Measurements from ENCODE around the gene QKI.
A peak's percentile ranks its signal among the peaks of the same experiment; 100 is the strongest.

QKI gene

GRCh38 chr6:163408352-163408991 is 6.0 kb upstream of the QKI start:
- Histone ChIP-seq H3K9me3 (ENCODE audit: low read length) (peaks cover 2% of the 10 kb centered on the region), H3K36me3 (ENCODE audit: insufficient read depth, low read length) (no peaks in the 10 kb centered on the region), H2AFZ (ENCODE audit: low read depth, low read length) (no peak overlapping the region), H3K4me3 (ENCODE audit: low read length) (no peak overlapping the region), H3K27me3 (ENCODE audit: insufficient read depth, low read length) (no peaks in the 10 kb centered on the region), H3K4me1 (ENCODE audit: insufficient read depth, low read length) (peaks cover 34% of the 10 kb centered on the region)

DNA sequence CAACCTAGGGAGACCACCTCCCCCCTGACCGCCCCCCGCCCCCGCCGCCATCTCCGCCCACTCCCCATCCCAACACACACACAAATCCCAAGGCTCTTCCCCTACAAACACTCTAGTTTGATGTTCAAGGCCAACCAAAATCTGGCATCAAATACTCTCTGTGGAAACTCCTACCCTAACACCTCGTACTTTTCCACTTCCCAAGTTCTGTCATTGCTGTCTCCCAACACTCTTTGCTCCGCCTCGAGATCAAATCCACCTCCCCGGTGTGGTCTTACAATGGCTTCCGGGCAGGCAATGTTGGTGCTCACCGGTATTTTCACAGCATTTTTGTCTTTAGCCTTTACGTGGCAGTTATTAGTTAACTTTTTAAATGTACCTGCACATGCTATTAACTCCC is 4.8 kb upstream of the QKI start:
- H3K9me3 ChIP-seq (ENCODE audit: low read length) = peaks cover 2% of the 10 kb centered on the region
- no peaks in the 10 kb centered on the region for H3K36me3 ChIP-seq (ENCODE audit: insufficient read depth, low read length)
- H2AFZ ChIP-seq (ENCODE audit: low read depth, low read length) = no peak overlapping the region
- H3K27me3 ChIP-seq (ENCODE audit: insufficient read depth, low read length) = no peaks in the 10 kb centered on the region
- no peak overlapping the region for H3K4me3 ChIP-seq (ENCODE audit: low read length)
- peaks cover 26% of the 10 kb centered on the region for H3K4me1 ChIP-seq (ENCODE audit: insufficient read depth, low read length)

- H3K4me3 ChIP-seq (ENCODE audit: low read length) = peak overlapping the region; percentile 99
These were observed 2.2 kb upstream of the QKI start for GRCh38 chr6:163412341-163412740.

DNA sequence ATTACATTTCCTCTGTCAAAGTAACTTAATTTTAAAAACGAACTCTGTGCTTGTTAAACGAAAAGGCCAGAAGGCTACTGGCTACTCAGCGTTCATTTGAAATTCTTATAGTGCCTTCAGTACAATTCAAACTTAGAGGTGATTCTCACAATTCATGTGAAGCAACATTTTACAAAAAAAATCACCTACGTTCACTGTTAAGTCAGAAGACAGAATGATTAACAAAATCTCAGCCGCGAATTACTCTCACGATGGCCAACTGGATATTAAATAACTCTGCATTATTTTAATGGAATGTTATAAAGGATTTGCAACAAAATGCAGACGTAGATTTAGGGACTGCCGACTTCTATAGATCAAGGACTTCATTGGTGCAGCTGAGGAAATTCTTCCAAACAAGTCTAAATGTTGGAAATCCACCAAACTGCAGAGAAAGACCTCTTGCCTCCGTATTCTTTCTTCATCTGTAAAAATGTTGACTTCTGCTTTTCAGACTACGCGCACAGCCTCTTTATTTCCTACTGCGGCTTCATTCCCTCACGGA is 1.6 kb upstream of the QKI start:
- peaks cover 2% of the 10 kb centered on the region for H3K9me3 ChIP-seq (ENCODE audit: low read length)
- peak overlapping the region; percentile 74 for H2AFZ ChIP-seq (ENCODE audit: low read depth, low read length)
- H3K4me1 ChIP-seq (ENCODE audit: insufficient read depth, low read length) = peaks cover 5% of the 10 kb centered on the region
- H3K36me3 ChIP-seq (ENCODE audit: insufficient read depth, low read length) = no peaks in the 10 kb centered on the region
- H3K4me3 ChIP-seq (ENCODE audit: low read length) = peak overlapping the region; percentile 99
- H3K27me3 ChIP-seq (ENCODE audit: insufficient read depth, low read length) = no peaks in the 10 kb centered on the region

More at GRCh38 chr6:163412341-163412740, 2.2 kb upstream of the QKI start:
- peaks cover 5% of the 10 kb centered on the region for H3K4me1 ChIP-seq (ENCODE audit: insufficient read depth, low read length)
- H3K27me3 ChIP-seq (ENCODE audit: insufficient read depth, low read length) = no peaks in the 10 kb centered on the region
- H3K9me3 ChIP-seq (ENCODE audit: low read length) = peaks cover 2% of the 10 kb centered on the region
- H2AFZ ChIP-seq (ENCODE audit: low read depth, low read length) = no peak overlapping the region
- no peaks in the 10 kb centered on the region for H3K36me3 ChIP-seq (ENCODE audit: insufficient read depth, low read length)

- peaks cover 2% of the 10 kb centered on the region for H3K9me3 ChIP-seq (ENCODE audit: low read length)
These were observed 987 bp upstream of the QKI start for GRCh38 chr6:163413345-163414116.

GRCh38 chr6:163414946-163415619 is 565 bp downstream of the QKI start:
- peak overlapping the region; percentile 92 for H3K4me3 ChIP-seq (ENCODE audit: low read length)
- H3K4me1 ChIP-seq (ENCODE audit: insufficient read depth, low read length) = peaks cover 11% of the 10 kb centered on the region
- H3K36me3 ChIP-seq (ENCODE audit: insufficient read depth, low read length) = no peaks in the 10 kb centered on the region
- H3K9me3 ChIP-seq (ENCODE audit: low read length) = no peaks in the 10 kb centered on the region
- H2AFZ ChIP-seq (ENCODE audit: low read depth, low read length) = no peak overlapping the region
- H3K27me3 ChIP-seq (ENCODE audit: insufficient read depth, low read length) = no peaks in the 10 kb centered on the region

More at GRCh38 chr6:163413345-163414116, 987 bp upstream of the QKI start:
- peak overlapping the region; percentile 99 for H3K4me3 ChIP-seq (ENCODE audit: low read length)
- H3K27me3 ChIP-seq (ENCODE audit: insufficient read depth, low read length) = no peaks in the 10 kb centered on the region
- peaks cover 5% of the 10 kb centered on the region for H3K4me1 ChIP-seq (ENCODE audit: insufficient read depth, low read length)
- H3K36me3 ChIP-seq (ENCODE audit: insufficient read depth, low read length) = no peaks in the 10 kb centered on the region
- peak overlapping the region; percentile 74 for H2AFZ ChIP-seq (ENCODE audit: low read depth, low read length)

- H2AFZ ChIP-seq (ENCODE audit: low read depth, low read length) = no peak overlapping the region
- no peaks in the 10 kb centered on the region for H3K27me3 ChIP-seq (ENCODE audit: insufficient read depth, low read length)
- H3K36me3 ChIP-seq (ENCODE audit: insufficient read depth, low read length) = no peaks in the 10 kb centered on the region
- no peaks in the 10 kb centered on the region for H3K9me3 ChIP-seq (ENCODE audit: low read length)
- H3K4me3 ChIP-seq (ENCODE audit: low read length) = peak overlapping the region; percentile 92
- H3K4me1 ChIP-seq (ENCODE audit: insufficient read depth, low read length) = peaks cover 19% of the 10 kb centered on the region
These were observed 1.4 kb downstream of the QKI start for GRCh38 chr6:163415620-163416556.

GRCh38 chr6:163416557-163417253 is 2.2 kb downstream of the QKI start:
- no peaks in the 10 kb centered on the region for H3K27me3 ChIP-seq (ENCODE audit: insufficient read depth, low read length)
- no peaks in the 10 kb centered on the region for H3K9me3 ChIP-seq (ENCODE audit: low read length)
- H3K4me1 ChIP-seq (ENCODE audit: insufficient read depth, low read length) = peaks cover 27% of the 10 kb centered on the region
- no peak overlapping the region for H2AFZ ChIP-seq (ENCODE audit: low read depth, low read length)
- H3K36me3 ChIP-seq (ENCODE audit: insufficient read depth, low read length) = peaks cover under 1% of the 10 kb centered on the region
- H3K4me3 ChIP-seq (ENCODE audit: low read length) = peak overlapping the region; percentile 92

- peaks cover 1% of the 10 kb centered on the region for H3K9me3 ChIP-seq (ENCODE audit: low read length)
- H3K4me1 ChIP-seq (ENCODE audit: insufficient read depth, low read length) = peaks cover 31% of the 10 kb centered on the region
- H3K27me3 ChIP-seq (ENCODE audit: insufficient read depth, low read length) = no peaks in the 10 kb centered on the region
- H3K4me3 ChIP-seq (ENCODE audit: low read length) = peak overlapping the region; percentile 92
- H3K36me3 ChIP-seq (ENCODE audit: insufficient read depth, low read length) = peaks cover 10% of the 10 kb centered on the region
- H2AFZ ChIP-seq (ENCODE audit: low read depth, low read length) = no peak overlapping the region
These were observed 3.1 kb downstream of the QKI start for GRCh38 chr6:163417595-163417994.

DNA sequence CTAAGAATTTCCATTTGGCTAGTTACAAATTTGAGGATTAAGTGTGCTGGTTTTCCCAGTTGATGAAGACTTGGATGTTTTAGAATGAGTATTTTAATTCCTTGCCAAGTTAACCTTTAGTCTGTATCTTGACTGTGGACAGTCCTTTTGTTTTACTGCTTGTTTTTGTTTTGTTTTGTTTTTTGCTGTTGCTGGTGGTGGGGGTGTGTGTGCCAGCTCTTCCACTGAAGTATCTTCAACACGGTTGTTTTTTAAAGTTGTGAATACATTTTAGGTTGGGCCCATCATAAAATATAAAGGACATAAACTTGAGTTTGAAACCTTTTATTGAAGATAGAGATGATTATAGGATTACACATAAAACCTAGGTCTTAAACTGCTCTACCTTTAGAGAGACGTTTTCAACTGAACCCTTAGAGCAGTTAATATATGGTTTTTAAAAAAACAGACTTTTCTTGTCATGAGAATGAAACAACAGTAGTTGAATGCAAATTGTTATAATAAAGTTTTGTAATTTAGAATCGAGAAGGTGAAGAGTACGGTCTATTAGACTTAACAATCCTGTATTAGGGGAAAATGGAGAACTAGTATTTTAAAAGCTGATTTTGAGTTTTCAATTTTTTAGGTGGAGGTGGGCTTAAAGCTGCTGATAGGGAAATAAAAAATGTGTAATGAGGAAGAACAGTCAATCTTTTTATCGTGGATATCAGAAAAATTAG is 4.0 kb downstream of the QKI start:
- no peak overlapping the region for H2AFZ ChIP-seq (ENCODE audit: low read depth, low read length)
- peak overlapping the region; percentile 92 for H3K4me3 ChIP-seq (ENCODE audit: low read length)
- H3K36me3 ChIP-seq (ENCODE audit: insufficient read depth, low read length) = peaks cover 18% of the 10 kb centered on the region
- H3K4me1 ChIP-seq (ENCODE audit: insufficient read depth, low read length) = peaks cover 39% of the 10 kb centered on the region
- H3K27me3 ChIP-seq (ENCODE audit: insufficient read depth, low read length) = no peaks in the 10 kb centered on the region
- peaks cover 1% of the 10 kb centered on the region for H3K9me3 ChIP-seq (ENCODE audit: low read length)

DNA sequence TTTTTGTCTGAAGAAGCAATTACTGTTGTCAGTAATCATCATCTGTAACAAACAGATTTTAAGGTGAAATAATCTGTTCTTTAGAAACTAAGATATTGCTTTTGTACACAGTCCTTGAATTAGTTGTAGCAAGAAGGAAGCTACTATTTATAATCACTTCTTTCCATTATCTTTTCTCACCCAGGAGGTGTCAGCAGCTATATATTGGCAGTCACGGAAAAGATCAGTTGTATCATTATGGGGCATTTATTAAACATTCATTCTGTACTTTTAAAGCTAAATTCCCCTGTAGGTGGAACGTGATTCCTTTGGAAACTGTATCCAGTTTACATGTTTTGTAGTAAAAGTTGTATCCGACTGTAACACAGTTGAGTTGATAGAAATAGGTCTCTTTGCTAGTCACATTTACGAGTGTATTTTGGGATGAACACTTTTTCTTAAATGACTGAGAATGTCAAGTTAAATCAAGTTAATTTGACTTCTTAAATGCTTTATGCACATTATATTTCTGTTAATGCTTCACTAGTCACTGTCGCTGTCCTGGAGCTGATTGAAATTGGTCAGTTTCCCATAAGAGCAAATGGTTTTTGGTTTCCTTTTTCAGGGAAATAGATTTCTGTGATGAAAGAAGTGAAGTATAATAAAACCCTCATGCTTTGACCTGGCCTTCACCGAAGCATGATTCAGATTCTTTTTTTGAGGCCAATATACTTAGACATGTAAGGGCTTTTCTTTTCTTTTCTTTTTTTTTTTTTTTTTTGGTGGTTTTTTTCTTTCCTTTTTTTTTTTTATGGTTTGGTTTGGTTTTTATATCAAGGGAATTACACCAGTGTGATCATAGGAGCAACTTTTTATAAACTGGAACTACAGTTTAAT is 5.1 kb downstream of the QKI start:
- Histone ChIP-seq H3K4me3 (ENCODE audit: low read length) (peak overlapping the region; percentile 92), H3K36me3 (ENCODE audit: insufficient read depth, low read length) (peaks cover 21% of the 10 kb centered on the region), H3K27me3 (ENCODE audit: insufficient read depth, low read length) (no peaks in the 10 kb centered on the region)

More for the DNA sequence above, 5.1 kb downstream of the QKI start:
- Histone ChIP-seq H2AFZ (ENCODE audit: low read depth, low read length) (no peak overlapping the region), H3K4me1 (ENCODE audit: insufficient read depth, low read length) (peaks cover 44% of the 10 kb centered on the region), H3K9me3 (ENCODE audit: low read length) (peaks cover 1% of the 10 kb centered on the region)
